Measurements from ENCODE around the gene KSR1.

The KSR1 gene

GRCh38 chr17:27618417-27618816 is 162.2 kb downstream of the KSR1 start:
- no peak overlapping the region for H3K4me3 ChIP-seq (ENCODE audit: low read depth, low read length)
- TF ChIP-seq CTCF (IDR thresholded peaks at IDR 0.05; ENCODE audit: low read depth, low read length) = no peak

GRCh38 chr17:27620721-27621120 is 164.5 kb downstream of the KSR1 start:
- H3K4me3 ChIP-seq (ENCODE audit: low read depth, low read length) = no peak overlapping the region
- no peak for TF ChIP-seq CTCF (IDR thresholded peaks at IDR 0.05; ENCODE audit: low read depth, low read length)

DNA sequence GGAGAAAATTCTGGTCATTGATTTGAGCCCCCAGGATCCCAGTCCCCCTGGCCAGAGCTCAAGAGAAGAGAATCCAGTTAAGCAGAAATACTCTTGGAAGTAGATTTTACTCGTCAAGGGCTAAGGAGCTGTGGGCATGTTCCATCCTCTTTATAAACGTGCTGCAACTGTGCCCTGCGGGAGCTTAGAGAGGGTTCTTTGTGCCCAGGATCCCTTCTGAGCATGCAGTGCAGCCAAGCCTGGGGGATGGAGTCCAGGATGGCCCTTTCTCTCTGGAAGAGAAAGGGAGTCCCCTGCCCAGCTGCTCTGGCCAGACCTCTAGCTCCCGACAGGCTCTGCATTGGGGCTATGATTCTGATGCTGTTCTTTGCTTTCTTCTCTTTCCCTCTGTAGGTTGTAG is 165.3 kb downstream of the KSR1 start:
- no peak overlapping the region for H3K4me3 ChIP-seq (ENCODE audit: low read depth, low read length)
- no peak for TF ChIP-seq CTCF (IDR thresholded peaks at IDR 0.05; ENCODE audit: low read depth, low read length)

DNA sequence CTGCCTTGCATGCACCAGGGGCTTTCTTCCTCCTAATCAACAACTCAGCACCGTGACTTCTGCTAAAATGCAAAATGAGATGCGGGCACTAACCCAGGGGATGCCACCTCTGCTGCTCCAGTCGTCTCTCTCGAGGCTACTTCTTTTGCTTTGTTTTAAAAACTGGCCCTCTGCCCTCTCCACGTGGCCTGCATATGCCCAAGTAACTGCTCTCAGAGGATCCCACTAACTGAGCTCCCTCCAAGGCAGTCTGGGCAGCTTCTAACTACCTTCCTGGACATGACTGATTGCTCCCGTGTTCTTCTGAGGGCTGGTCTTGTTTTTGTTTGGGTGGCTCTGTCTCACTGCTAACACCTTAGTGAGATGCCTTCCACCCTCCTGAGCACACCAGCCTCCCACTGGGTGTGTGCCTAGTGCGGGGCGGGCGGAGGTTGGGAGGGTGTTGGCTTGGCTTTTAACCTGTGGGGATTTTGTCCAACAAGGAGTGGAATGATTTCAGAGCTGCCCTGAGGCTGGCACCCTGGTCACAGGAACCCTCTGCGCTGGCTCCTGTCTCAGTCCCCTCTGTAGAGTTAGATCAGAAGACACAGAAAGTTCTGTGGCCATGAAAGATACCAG is 165.8 kb downstream of the KSR1 start:
- no peak overlapping the region for H3K4me3 ChIP-seq (ENCODE audit: low read depth, low read length)
- no peak for TF ChIP-seq CTCF (IDR thresholded peaks at IDR 0.05; ENCODE audit: low read depth, low read length)

- no peak for TF ChIP-seq CTCF (IDR thresholded peaks at IDR 0.05; ENCODE audit: low read depth, low read length)
These were observed 166.7 kb downstream of the KSR1 start for GRCh38 chr17:27622986-27623385.

GRCh38 chr17:27623614-27624013 is 167.4 kb downstream of the KSR1 start:
- TF ChIP-seq CTCF (IDR thresholded peaks at IDR 0.05; ENCODE audit: low read depth, low read length) = no peak

More at GRCh38 chr17:27622986-27623385, 166.7 kb downstream of the KSR1 start:
- H3K4me3 ChIP-seq (ENCODE audit: low read depth, low read length) = no peak overlapping the region

DNA sequence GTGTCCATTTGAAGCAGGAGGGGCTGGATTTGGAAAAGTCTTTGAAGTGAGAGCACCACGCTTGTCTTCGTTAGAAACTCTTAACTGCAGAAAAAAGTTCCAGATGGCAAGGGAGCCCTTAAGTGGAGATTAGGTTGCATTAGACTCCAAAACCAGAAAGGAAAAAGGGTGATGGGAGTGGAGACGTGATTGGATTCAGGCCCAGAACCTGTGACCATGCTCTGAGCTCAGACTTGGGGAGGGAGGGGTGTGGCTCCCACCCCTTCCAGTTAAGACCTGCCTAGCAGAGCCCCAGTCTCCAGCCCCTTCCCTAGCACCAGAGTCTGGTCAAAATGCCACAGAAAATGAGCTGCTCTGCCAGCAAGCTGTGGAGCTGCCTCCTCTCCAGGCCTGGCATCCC is 168.3 kb downstream of the KSR1 start:
- no peak for TF ChIP-seq CTCF (IDR thresholded peaks at IDR 0.05; ENCODE audit: low read depth, low read length)
- no peak overlapping the region for H3K4me3 ChIP-seq (ENCODE audit: low read depth, low read length)

More at GRCh38 chr17:27623614-27624013, 167.4 kb downstream of the KSR1 start:
- H3K4me3 ChIP-seq (ENCODE audit: low read depth, low read length) = no peak overlapping the region
